Measurements from ENCODE around the gene LDB2. TPM values are rescaled to one million over a fixed set of nuclear protein-coding genes. Genes with fewer than 3 reads are reported as not detected.

LDB2 gene
- total and polyA plus RNA-seq, 2 of the 8 experiments (the other 6 are each of a cell fraction or from before 2014, with no cell fraction given) = 57.0 to 140 TPM

DNA sequence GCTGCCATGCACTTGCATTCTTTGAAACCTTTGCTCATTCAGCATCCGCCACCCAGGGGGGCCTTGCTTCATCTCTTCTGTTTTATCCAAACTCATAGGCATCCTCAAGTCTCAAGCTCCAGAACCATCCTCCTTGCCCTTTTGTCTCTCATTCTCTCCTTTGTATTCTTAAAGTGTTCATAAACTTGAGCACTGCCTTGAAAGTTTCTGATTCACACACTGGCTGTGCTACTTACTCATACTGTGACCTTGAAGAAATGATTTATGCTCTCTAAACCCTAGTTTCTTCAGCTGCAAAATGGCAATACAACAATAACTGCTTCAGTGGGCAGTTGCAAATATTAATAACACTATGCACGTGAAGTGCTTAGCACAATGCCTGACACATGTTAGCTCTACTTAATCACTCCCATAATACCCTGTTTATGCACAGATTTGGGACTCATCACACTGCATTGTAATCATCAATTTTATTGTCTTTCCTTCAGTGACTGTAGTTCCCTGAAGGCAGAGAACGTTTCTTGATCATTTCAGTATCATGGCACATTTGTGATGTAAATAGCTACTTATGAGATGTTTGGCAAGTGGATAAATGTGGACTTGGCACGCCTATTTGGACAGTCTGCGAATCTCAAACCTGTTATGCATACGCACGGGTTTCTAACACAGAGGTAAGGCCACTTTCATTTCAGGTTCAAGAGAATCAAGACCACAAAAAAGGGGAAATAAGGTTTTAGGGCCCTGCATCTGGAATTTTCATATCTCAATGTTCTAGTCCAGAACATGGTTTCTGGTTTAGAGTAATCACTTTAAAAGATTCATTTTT, 291.0 kb downstream of the LDB2 start:
- H3K9ac ChIP-seq (replicated peaks in 1 of 4; ENCODE audit: extremely low read depth in 1 of 4, low read depth in 3 of 4, low read length in 3 of 4) = no peak overlapping the region
- H3K4me3 ChIP-seq (ENCODE audit: extremely low read depth in 1 of 4, insufficient read depth in 2 of 4, low read depth in 3 of 4, low read length in 4 of 4) = no peak overlapping the region
- peaks cover 0 to 7% of the 10 kb centered on the region in 2 experiments; a peak in 2 of 4 replicates for H3K79me2 ChIP-seq (ENCODE audit: control insufficient read depth in 1 of 2, insufficient read depth in 2 of 2, low read length in 2 of 2)
- H3K79me1 ChIP-seq (ENCODE audit: low read depth, low read length) = no peaks in the 10 kb centered on the region; the same call in 1 of the 2 replicates
- H3K14ac ChIP-seq (ENCODE audit: insufficient read length) = no peak overlapping the region
- no peaks in the 10 kb centered on the region; a peak in 1 of 4 replicates for H3K9me3 ChIP-seq (ENCODE audit: insufficient read depth in 2 of 2, low read depth in 1 of 2, low read length in 1 of 2)
- H3K23ac ChIP-seq (ENCODE audit: insufficient read length) = no peak overlapping the region
- no peak overlapping the region for H3K56ac ChIP-seq (replicated peaks; ENCODE audit: insufficient read length, low read depth, low read length)
- no peak overlapping the region for H3K27ac ChIP-seq (ENCODE audit: low read depth, low read length)
- no peak for DNase-seq (ENCODE audit: low read depth in 1 of 2, low spot score in 2 of 2)
- no peaks in the 10 kb centered on the region for H3K36me3 ChIP-seq (ENCODE audit: control insufficient read depth in 2 of 4, insufficient read depth in 4 of 4, low read length in 3 of 4)
- no peak overlapping the region for H3K4ac ChIP-seq (replicated peaks; ENCODE audit: insufficient read length, low read depth, low read length)
- 86% methylated on average over 7 of the region's 7 CpGs; no CpG with 5 or more reads in 1 of the 2 experiments for WGBS, 2 experiments (ENCODE audit: extremely low coverage in 1 of 2, insufficient coverage in 1 of 2, insufficient read length in 1 of 2, insufficient replicate concordance in 2 of 2, low coverage in 1 of 2, low lambda C conversion rate in 2 of 2, missing lambda C conversion rate in 1 of 2)
- no peak overlapping the region for H3K18ac ChIP-seq (ENCODE audit: extremely low read depth, low read length)
- H2BK15ac ChIP-seq (ENCODE audit: low read length) = no peak overlapping the region
- H4K8ac ChIP-seq (ENCODE audit: extremely low read depth, insufficient read depth, low read length) = no peak overlapping the region
- no peak overlapping the region for H4K5ac ChIP-seq (ENCODE audit: insufficient read length, low read depth, low read length)
- no peaks in the 10 kb centered on the region for H3K23me2 ChIP-seq (ENCODE audit: low read depth, low read length)
- FAIRE-seq = peak; percentile 13
- H2AFZ ChIP-seq (ENCODE audit: low read length) = no peak overlapping the region
- H3K4me2 ChIP-seq (ENCODE audit: insufficient read depth in 1 of 2, low read depth in 2 of 2, low read length in 2 of 2) = no peak overlapping the region
- no peak overlapping the region for H2BK20ac ChIP-seq (ENCODE audit: low read length)
- H4K91ac ChIP-seq (replicated peaks; ENCODE audit: insufficient read length, low read length) = no peak overlapping the region
- H2BK5ac ChIP-seq (ENCODE audit: low read depth, low read length) = no peak overlapping the region
- H2BK120ac ChIP-seq (replicated peaks; ENCODE audit: low read depth, low read length) = no peak overlapping the region
- CTCF ChIA-PET (ENCODE audit: partially characterized antibody) = no interaction called here
- no peaks in the 10 kb centered on the region for H3K27me3 ChIP-seq (replicated peaks in 1 of 4; ENCODE audit: control insufficient read depth in 3 of 4, extremely low read depth in 1 of 4, insufficient read depth in 3 of 4, low read length in 3 of 4)
- TF ChIP-seq POLR2A (IDR thresholded peaks at IDR 0.05; ENCODE audit: control extremely low read depth in 1 of 2, low read depth in 2 of 2, low read length in 2 of 2) = no peak
- TF ChIP-seq PHF8 (conservative IDR thresholded peaks at IDR 0.05; ENCODE audit: low read depth, low read length) = no peak
- no peak for TF ChIP-seq CBX5 (IDR thresholded peaks at IDR 0.05; ENCODE audit: low read depth, low read length)
- TF ChIP-seq POU5F1 (IDR thresholded peaks at IDR 0.05; ENCODE audit: low read depth, low read length) = no peak
- no peak for TF ChIP-seq HDAC6 (IDR thresholded peaks at IDR 0.05; ENCODE audit: low read depth, low read length)
- peaks cover 2 to 12% (median 12%) of the 10 kb centered on the region in 4 experiments; a peak in 6 of 7 replicates for H3K4me1 ChIP-seq (replicated peaks in 1 of 4; ENCODE audit: control insufficient read depth in 3 of 4, insufficient read depth in 4 of 4, low read length in 3 of 4)
- POLR2A ChIA-PET (ENCODE audit: partially characterized antibody) = no interaction called here
- H2BK12ac ChIP-seq (ENCODE audit: low read depth, low read length) = no peak overlapping the region
- no peaks in the 10 kb centered on the region for H4K20me1 ChIP-seq (replicated peaks in 1 of 2; ENCODE audit: control insufficient read depth in 1 of 2, insufficient read depth in 2 of 2, low read length in 2 of 2)
- H2AK5ac ChIP-seq (ENCODE audit: low read depth, low read length) = no peak overlapping the region

Data from H1 (cell line).